Occipital lobe (tissue), 2 donors: ENCODE measurements around the gene YRDC. TPM values are rescaled to one million over a fixed set of nuclear protein-coding genes. Genes with fewer than 3 reads are reported as not detected.
"Not testable (repeated sequence)": the region's sequence is repeated elsewhere in the genome, so short reads cannot be mapped to it uniquely, and the experiment has no call there.

Experiments used
- DNase-seq: peaks from one replicate; lab custom pipeline; 2025; lab: John Stamatoyannopoulos, UW
- total RNA-seq: library from RNA; depleted of rRNA; stranded (reverse); fragments of >200 nt; gene quantifications from one replicate; pipeline ENCODE4 v1.2.3, GENCODE V29; 2014

YRDC gene
- total RNA-seq, 1 donor from 2014 or later: 14.3 TPM

- not testable (repeated sequence) for DNase-seq
These were observed 36.6 kb downstream of the YRDC start for GRCh38 chr1:37771440-37771839.

GRCh38 chr1:37767488-37767887, 40.5 kb downstream of the YRDC start:
- DNase-seq: no peak

- DNase-seq: peak; percentile 27
These were observed 41.9 kb downstream of the YRDC start for GRCh38 chr1:37765916-37766664.

- DNase-seq: peak; percentile 64
These were observed 43.0 kb downstream of the YRDC start, which contains the start of gene EPHA10 for GRCh38 chr1:37764888-37765441. Gene EPHA10 (minus strand): TSS chr1:37765120. CDS start chr1:37765066, 54 bp downstream.

GRCh38 chr1:37764414-37764825, 43.6 kb downstream of the YRDC start:
- DNase-seq: no peak

GRCh38 chr1:37763791-37764413, 44.1 kb downstream of the YRDC start:
- DNase-seq: no peak

GRCh38 chr1:37762516-37762915, 45.5 kb downstream of the YRDC start:
- no peak for DNase-seq

GRCh38 chr1:37761416-37762095, 46.5 kb downstream of the YRDC start:
- DNase-seq: no peak

DNA sequence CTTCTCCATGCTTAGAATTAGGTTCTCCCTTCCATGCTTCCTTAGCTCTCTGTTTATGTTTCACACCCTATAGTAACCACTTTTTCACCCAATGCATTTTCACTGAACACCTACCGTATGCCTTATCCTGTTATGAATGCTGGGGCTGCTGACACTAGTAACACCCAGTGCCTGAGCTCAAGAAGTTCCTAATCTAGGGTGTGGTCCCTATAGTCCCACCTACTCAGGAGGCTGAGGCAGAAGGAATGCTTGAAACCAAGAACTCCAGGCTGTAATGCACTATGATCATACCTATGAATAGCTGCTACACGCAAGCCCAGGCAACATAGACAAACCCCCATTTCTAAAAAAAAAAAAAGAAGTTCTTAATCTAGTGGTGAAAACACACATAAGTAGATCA, 48.6 kb downstream of the YRDC start:
- no peak for DNase-seq

DNA sequence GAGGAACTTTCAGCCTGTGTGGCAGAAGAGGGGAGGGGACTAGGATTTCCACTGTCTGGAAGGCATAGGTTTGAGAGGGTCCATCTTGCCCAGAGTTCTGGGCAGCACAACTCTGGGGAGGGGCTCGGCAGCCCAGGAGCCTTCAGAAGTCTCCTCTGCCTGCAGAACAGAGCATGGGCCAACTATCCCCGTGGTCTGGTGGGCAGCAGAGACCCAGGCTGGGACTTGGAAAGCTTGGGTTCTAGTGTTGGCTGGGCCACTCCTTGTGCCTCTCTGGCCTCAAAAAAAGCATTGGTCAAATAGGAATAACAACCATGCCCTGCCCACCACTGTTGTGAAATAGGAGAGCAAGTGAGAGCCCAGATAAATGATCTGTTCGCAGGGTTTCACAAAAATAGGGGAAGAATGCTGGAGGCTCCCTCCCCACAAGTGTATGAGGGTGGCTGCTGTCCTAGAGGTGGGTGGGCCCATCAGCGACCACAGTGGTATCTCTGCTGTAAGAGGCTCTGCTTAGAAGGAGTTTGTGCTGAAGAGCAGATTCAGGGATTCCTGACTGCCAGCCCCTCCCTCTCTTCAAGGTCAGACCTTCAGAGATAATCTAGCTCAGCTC, 52.0 kb downstream of the YRDC start:
- no peak for DNase-seq

DNA sequence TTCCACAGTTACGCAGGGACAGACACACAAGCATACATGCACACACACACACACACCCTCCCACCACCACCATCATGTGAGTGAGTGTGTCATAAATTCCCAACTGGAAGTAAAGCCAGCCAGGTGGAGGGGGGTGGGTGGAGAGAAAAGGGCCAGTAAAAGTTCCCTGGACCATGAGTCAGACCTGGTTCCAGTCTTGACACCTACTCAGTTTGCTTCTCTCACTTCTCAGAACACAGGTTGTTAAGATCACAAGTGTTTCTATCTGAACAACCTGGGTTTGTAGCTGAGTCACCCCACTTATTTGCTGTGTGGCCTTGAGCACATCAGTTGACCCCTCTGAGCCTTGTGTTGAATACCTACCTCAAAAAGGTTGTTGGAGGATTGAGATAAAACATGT, 52.7 kb downstream of the YRDC start:
- peak; percentile 49 for DNase-seq

- no peak for DNase-seq
These were observed 54.3 kb downstream of the YRDC start for GRCh38 chr1:37753473-37754321.

Other genes with a start within 250 kb of the YRDC start
- 45.7 TPM for gene GNL2, start 212.3 kb downstream of the YRDC start, total RNA-seq
- gene RSPO1, start 173.3 kb downstream of the YRDC start, total RNA-seq: not detected
- 0.31 TPM for gene CDCA8, start 115.7 kb downstream of the YRDC start, total RNA-seq
- gene EPHA10, start 43.1 kb downstream of the YRDC start, total RNA-seq: 10.1 TPM
- gene MANEAL, start 14.4 kb downstream of the YRDC start, total RNA-seq: 30.7 TPM
- 10.3 TPM for gene C1orf122, start 418 bp downstream of the YRDC start, total RNA-seq
- 3.1 TPM for gene MTF1, start 51.4 kb upstream of the YRDC start, total RNA-seq
- gene INPP5B, start 138.8 kb upstream of the YRDC start, total RNA-seq: 16.7 TPM
- gene SF3A3, start 181.8 kb upstream of the YRDC start, total RNA-seq: 53.5 TPM
- 4.1 TPM for gene FHL3, start 197.3 kb upstream of the YRDC start, total RNA-seq
- gene UTP11, start 204.5 kb upstream of the YRDC start, total RNA-seq: 52.9 TPM
- gene POU3F1, start 238.6 kb upstream of the YRDC start, total RNA-seq: 9.4 TPM